ENCODE results near the gene FARS2.
"Not testable (repeated sequence)": the region's sequence is repeated elsewhere in the genome, so short reads cannot be mapped to it uniquely, and the experiment has no call there.

The FARS2 gene

DNA sequence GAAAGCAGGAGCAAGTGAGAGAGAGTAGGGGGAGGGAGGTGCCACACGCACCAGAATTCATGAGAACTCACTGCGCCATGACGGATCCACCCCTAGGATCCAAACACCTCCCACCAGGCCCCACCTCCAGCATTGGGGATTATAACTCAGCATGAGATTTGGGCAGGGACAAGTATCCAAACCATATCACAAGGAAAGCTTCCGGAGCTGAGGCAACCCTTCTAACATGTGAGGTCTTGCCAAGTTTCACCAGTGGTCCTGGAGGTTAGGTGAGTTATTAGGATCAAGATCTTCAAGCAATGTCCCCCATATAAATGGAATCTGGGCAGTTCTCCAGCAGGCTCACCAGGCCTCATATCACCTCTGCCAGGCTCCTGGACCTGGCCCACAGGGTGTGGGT, 437.0 kb downstream of the FARS2 start:
- TF ChIP-seq CTCF (IDR thresholded peaks at IDR 0.05; ENCODE audit: control insufficient read depth, extremely low read depth, insufficient read depth) = no peak
- H3K4me3 ChIP-seq (ENCODE audit: low read depth, low read length) = no peak overlapping the region
- no peak for DNase-seq (ENCODE audit: low read depth)

- DNase-seq (ENCODE audit: low read depth); H3K4me3 ChIP-seq (ENCODE audit: low read depth, low read length): not testable (repeated sequence)
Observed at GRCh38 chr6:5699064-5699463, 437.8 kb downstream of the FARS2 start.

- no peak for TF ChIP-seq CTCF (IDR thresholded peaks at IDR 0.05; ENCODE audit: control insufficient read depth, extremely low read depth, insufficient read depth)
- no peak for DNase-seq (ENCODE audit: low read depth)
- H3K4me3 ChIP-seq (ENCODE audit: low read depth, low read length) = no peak overlapping the region
Observed at GRCh38 chr6:5701174-5701573, 439.9 kb downstream of the FARS2 start.

GRCh38 chr6:5704708-5705107, 443.4 kb downstream of the FARS2 start:
- DNase-seq (ENCODE audit: low read depth) = no peak
- TF ChIP-seq CTCF (IDR thresholded peaks at IDR 0.05; ENCODE audit: control insufficient read depth, extremely low read depth, insufficient read depth) = no peak

GRCh38 chr6:5705252-5705651, 443.9 kb downstream of the FARS2 start:
- no peak overlapping the region for H3K4me3 ChIP-seq (ENCODE audit: low read depth, low read length)
- no peak for DNase-seq (ENCODE audit: low read depth)
- no peak for TF ChIP-seq CTCF (IDR thresholded peaks at IDR 0.05; ENCODE audit: control insufficient read depth, extremely low read depth, insufficient read depth)

More at GRCh38 chr6:5704708-5705107, 443.4 kb downstream of the FARS2 start:
- H3K4me3 ChIP-seq (ENCODE audit: low read depth, low read length) = no peak overlapping the region

- TF ChIP-seq CTCF (IDR thresholded peaks at IDR 0.05; ENCODE audit: control insufficient read depth, extremely low read depth, insufficient read depth) = no peak
- no peak for DNase-seq (ENCODE audit: low read depth)
- no peak overlapping the region for H3K4me3 ChIP-seq (ENCODE audit: low read depth, low read length)
Observed at GRCh38 chr6:5706124-5707033, 445.1 kb downstream of the FARS2 start.

GRCh38 chr6:5707281-5708045, 446.1 kb downstream of the FARS2 start:
- DNase-seq (ENCODE audit: low read depth) = no peak
- H3K4me3 ChIP-seq (ENCODE audit: low read depth, low read length) = no peak overlapping the region
- TF ChIP-seq CTCF (IDR thresholded peaks at IDR 0.05; ENCODE audit: control insufficient read depth, extremely low read depth, insufficient read depth) = no peak
